GM23338 (cell line): ENCODE results near the gene CCNY. TPM values are rescaled to one million over a fixed set of nuclear protein-coding genes. Genes with fewer than 3 reads are reported as not detected.

Experiments used
- ATAC-seq: fragments of 200-7000 bp; cut with Tn5 transposase; 3 replicates; pipeline ENCODE4 v1.9.1; 2020
- DNase-seq: peaks from one replicate; pipeline ENCODE4 v3.0.0-alpha.2; 2015; ENCODE audit warnings: low spot score
- H2AFZ ChIP-seq: fragments of 200-600 bp; sonication (generic); 2 replicates; pipeline ENCODE4 v1.8.0; 2016; ENCODE audit warnings: antibody characterized with exemption, mild to moderate bottlenecking, moderate library complexity
- H3F3A ChIP-seq: fragments of 200-600 bp; sonication (generic); replicated peaks from 2 replicates; pipeline ENCODE4 v1.8.0; 2017; ENCODE audit warnings: antibody characterized with exemption, mixed run types, low read depth
- H3K27ac ChIP-seq: fragments of 200-600 bp; sonication (generic); 2 replicates; pipeline ENCODE4 v1.6.1; 2016; ENCODE audit warnings: low read depth
- H3K27me3 ChIP-seq: fragments of 200-600 bp; sonication (generic); 2 replicates; pipeline ENCODE4 v1.8.0; 2016; ENCODE audit warnings: mild to moderate bottlenecking, mixed run types, moderate library complexity; ENCODE audit not compliant: insufficient read depth
- H3K36me3 ChIP-seq: fragments of 200-600 bp; sonication (generic); 2 replicates; pipeline ENCODE4 v1.8.0; 2016; ENCODE audit warnings: mild to moderate bottlenecking; ENCODE audit not compliant: insufficient read depth
- H3K4me1 ChIP-seq: fragments of 200-600 bp; sonication (generic); 2 replicates; pipeline ENCODE4 v1.8.0; 2016; ENCODE audit warnings: mild to moderate bottlenecking, moderate library complexity; ENCODE audit not compliant: insufficient read depth
- H3K4me2 ChIP-seq: fragments of 200-600 bp; sonication (generic); 2 replicates; pipeline ENCODE4 v1.7.1; 2017; ENCODE audit warnings: mixed run types
- H3K4me3 ChIP-seq: fragments of 200-600 bp; sonication (generic); 2 replicates; pipeline ENCODE4 v1.6.1; 2016; ENCODE audit warnings: mixed run types
- H3K79me2 ChIP-seq: fragments of 200-600 bp; sonication (generic); replicated peaks from 2 replicates; pipeline ENCODE4 v1.8.0; 2017; ENCODE audit warnings: mild to moderate bottlenecking; ENCODE audit not compliant: insufficient read depth
- H3K9me2 ChIP-seq: fragments of 200-600 bp; sonication (generic); 2 replicates; pipeline ENCODE4 v1.8.0; 2017; ENCODE audit not compliant: insufficient read depth
- H4K20me1 ChIP-seq: fragments of 200-600 bp; sonication (generic); replicated peaks from 2 replicates; pipeline ENCODE4 v1.8.0; 2017; ENCODE audit warnings: mild to moderate bottlenecking; ENCODE audit not compliant: insufficient read depth
- H3K27ac Mint-ChIP-seq: 2 replicates; pipeline ENCODE4 v1.8.0; 2020; ENCODE audit warnings: inconsistent platforms, mild to moderate bottlenecking, moderate library complexity, mixed read lengths
- H3K27me3 Mint-ChIP-seq: 3 replicates; pipeline ENCODE4 v1.8.0; 2022; ENCODE audit warnings: low read depth, mild to moderate bottlenecking, moderate library complexity, mixed read lengths, inconsistent platforms; ENCODE audit not compliant: insufficient read depth, poor library complexity
- H3K36me3 Mint-ChIP-seq: 3 replicates; pipeline ENCODE4 v1.8.0; 2021; ENCODE audit warnings: low read depth, mild to moderate bottlenecking, inconsistent platforms, moderate library complexity, mixed read lengths
- H3K4me1 Mint-ChIP-seq: 3 replicates; pipeline ENCODE4 v1.8.0; 2020; ENCODE audit warnings: mild to moderate bottlenecking, inconsistent platforms, mixed read lengths
- H3K4me3 Mint-ChIP-seq: 3 replicates; pipeline ENCODE4 v1.8.0; 2021; ENCODE audit warnings: moderate library complexity, mild to moderate bottlenecking, inconsistent platforms, mixed read lengths
- H3K9me3 Mint-ChIP-seq: 3 replicates; pipeline ENCODE4 v1.8.0; 2020; ENCODE audit warnings: moderate library complexity, mild to moderate bottlenecking, inconsistent platforms, mixed read lengths
- CTCF ChIP-seq, 2 experiments: fragments of 200-600 bp in 1 of 2; sonication (generic) in 1 of 2; conservative IDR thresholded peaks; 2 replicates each; pipeline versions ENCODE4 v1.5.1 to v1.6.1; 2016 to 2017; ENCODE audit warnings: antibody characterized with exemption in 2 of 2, low read depth in 2 of 2, mild to moderate bottlenecking in 2 of 2, moderate library complexity in 1 of 2
- ETS1 ChIP-seq: IDR thresholded peaks from 2 replicates; pipeline ENCODE4 v1.6.1; 2016; ENCODE audit warnings: antibody characterized with exemption
- EZH2 ChIP-seq: fragments of 200-600 bp; sonication (generic); IDR thresholded peaks from one replicate; pipeline ENCODE4 v1.8.0; 2017; ENCODE audit warnings: antibody characterized with exemption, mild to moderate bottlenecking, low read depth; ENCODE audit not compliant: unreplicated experiment
- EZH2phosphoT487 ChIP-seq: fragments of 200-600 bp; sonication (generic); IDR thresholded peaks from one replicate; pipeline ENCODE4 v1.8.1; 2018; ENCODE audit warnings: antibody characterized with exemption; ENCODE audit not compliant: unreplicated experiment
- JUNB ChIP-seq: IDR thresholded peaks from one replicate; pipeline ENCODE4 v1.6.1; 2016; ENCODE audit warnings: antibody characterized with exemption; ENCODE audit not compliant: unreplicated experiment
- NANOG ChIP-seq: IDR thresholded peaks from 2 replicates; pipeline ENCODE4 v1.6.1; 2016; ENCODE audit warnings: antibody characterized with exemption, borderline replicate concordance
- POLR2AphosphoS5 ChIP-seq: IDR thresholded peaks from 2 replicates; pipeline ENCODE4 v1.6.1; 2016; ENCODE audit warnings: antibody characterized with exemption, low read depth
- ZNF114 ChIP-seq: fragments of 250-450 bp; sonication (Bioruptor Pico); IDR thresholded peaks from 2 replicates; pipeline ENCODE4 v1.5.0; 2020; ENCODE audit warnings: mild to moderate bottlenecking, moderate library complexity
- ZNF331 ChIP-seq: fragments of 250-450 bp; sonication (Bioruptor Pico); IDR thresholded peaks from 2 replicates; pipeline ENCODE4 v1.5.0; 2020; ENCODE audit warnings: low read depth, mild to moderate bottlenecking, moderate library complexity
- ZNF462 ChIP-seq: fragments of 250-450 bp; sonication (Bioruptor Pico); IDR thresholded peaks from 2 replicates; pipeline ENCODE4 v1.5.0; 2020; ENCODE audit warnings: mild to moderate bottlenecking, moderate library complexity
- polyA plus RNA-seq: library from polyadenylated mRNA; unstranded; fragments of >200 nt; fragmentation: Nextera tagmentation; extraction: Ambion mirVana; gene quantifications from 2 replicates; pipeline ENCODE4 v1.2.1, GENCODE V29; 2016
- total RNA-seq: library from RNA; depleted of rRNA; stranded (reverse); fragments of >200 nt; shearing (Covaris generic); gene quantifications from 2 replicates; pipeline ENCODE4 v1.2.3, GENCODE V29; 2014

CCNY gene
- total and polyA plus RNA-seq, 2 experiments from 2014 or later = 14.2 to 29.0 TPM

- TF ChIP-seq ETS1 = no peak
- no peak for TF ChIP-seq EZH2
- no peak for TF ChIP-seq CTCF (conservative IDR thresholded peaks at IDR 0.05; ENCODE audit: low read depth in 2 of 2)
- TF ChIP-seq ZNF114 (CRISPR knock-in tag) = no peak
- no peak for TF ChIP-seq POLR2AphosphoS5
- TF ChIP-seq NANOG = no peak
These were observed 157.1 kb downstream of the CCNY start (continued) for GRCh38 chr10:35493196-35494118.

GRCh38 chr10:35495521-35496119 lies 159.3 kb downstream of the CCNY start:
- H3K27ac ChIP-seq = no peak overlapping the region
- H3K4me1 Mint-ChIP-seq = peaks cover 51% of the 10 kb centered on the region
- H3F3A ChIP-seq = no peaks in the 10 kb centered on the region
- no peaks in the 10 kb centered on the region for H3K9me2 ChIP-seq
- H3K36me3 ChIP-seq = no peaks in the 10 kb centered on the region
- H2AFZ ChIP-seq = no peak overlapping the region
- no peak for DNase-seq
- H3K4me2 ChIP-seq = peak overlapping the region; percentile 58; the same call in 1 of the 2 replicates
- peak; percentile 20 for ATAC-seq
- peaks cover 3% of the 10 kb centered on the region for H3K27me3 Mint-ChIP-seq
- H3K4me3 Mint-ChIP-seq = no peak overlapping the region
- H3K27ac Mint-ChIP-seq = peak overlapping the region; percentile 15; the same call in 1 of the 2 replicates
- H3K27me3 ChIP-seq = no peaks in the 10 kb centered on the region
- H3K4me1 ChIP-seq = peaks cover 33% of the 10 kb centered on the region
- no peaks in the 10 kb centered on the region for H3K9me3 Mint-ChIP-seq
- H3K79me2 ChIP-seq = peaks cover 39% of the 10 kb centered on the region
- H3K36me3 Mint-ChIP-seq = no peaks in the 10 kb centered on the region
- H3K4me3 ChIP-seq = no peak overlapping the region
- H4K20me1 ChIP-seq = no peaks in the 10 kb centered on the region; the same call in 1 of the 2 replicates
- TF ChIP-seq ETS1 (no peak), ZNF462 (CRISPR knock-in tag) (no peak), NANOG (no peak), EZH2phosphoT487 (no peak), JUNB (no peak), ZNF331 (CRISPR knock-in tag) (no peak), EZH2 (no peak)
